ENCODE data around the gene C19orf73.
"Not testable (repeated sequence)": the region's sequence is repeated elsewhere in the genome, so short reads cannot be mapped to it uniquely, and the experiment has no call there.

Gene C19orf73

DNA sequence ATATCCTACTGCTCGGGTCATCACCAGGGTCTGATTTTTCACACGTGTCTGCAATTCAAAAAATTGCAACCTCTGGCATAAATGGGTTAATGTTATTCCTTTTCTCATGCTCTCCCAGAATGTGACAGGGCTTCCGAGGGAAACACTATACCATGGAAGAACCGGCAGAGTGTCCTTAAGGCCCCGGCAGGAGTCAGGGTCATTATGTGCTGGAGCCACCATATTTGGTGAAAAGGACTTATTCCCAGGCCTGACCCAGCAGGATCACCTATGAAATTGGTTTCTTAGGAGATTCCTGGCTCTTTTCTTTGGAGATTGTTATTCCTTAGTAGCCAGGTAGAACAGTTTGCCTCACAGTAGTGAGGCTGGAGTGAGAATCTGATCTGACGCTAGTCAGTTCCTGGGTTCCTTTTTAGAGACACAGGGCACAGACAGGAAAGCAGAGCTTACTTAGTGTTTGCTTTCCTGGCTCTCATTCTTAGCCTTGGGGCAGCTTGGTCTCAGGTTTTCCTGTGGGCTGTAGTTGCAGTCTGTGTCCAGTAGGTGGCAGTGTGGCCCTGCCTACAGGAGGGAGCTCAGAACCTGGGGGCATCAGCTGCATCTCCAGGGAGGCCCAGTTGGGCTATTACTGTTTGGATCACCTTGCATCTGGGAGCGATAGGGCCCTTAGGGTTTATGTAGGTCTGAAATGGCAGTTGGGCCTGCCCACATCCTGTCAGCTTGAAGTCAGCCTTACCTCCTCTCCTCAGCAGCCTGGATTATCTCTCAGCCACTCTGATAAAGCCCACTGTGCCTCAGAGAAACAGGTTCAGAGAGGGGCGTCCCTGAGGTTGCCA lies 21.3 kb downstream of the C19orf73 start:
- DNase-seq: peak; percentile 64

DNA sequence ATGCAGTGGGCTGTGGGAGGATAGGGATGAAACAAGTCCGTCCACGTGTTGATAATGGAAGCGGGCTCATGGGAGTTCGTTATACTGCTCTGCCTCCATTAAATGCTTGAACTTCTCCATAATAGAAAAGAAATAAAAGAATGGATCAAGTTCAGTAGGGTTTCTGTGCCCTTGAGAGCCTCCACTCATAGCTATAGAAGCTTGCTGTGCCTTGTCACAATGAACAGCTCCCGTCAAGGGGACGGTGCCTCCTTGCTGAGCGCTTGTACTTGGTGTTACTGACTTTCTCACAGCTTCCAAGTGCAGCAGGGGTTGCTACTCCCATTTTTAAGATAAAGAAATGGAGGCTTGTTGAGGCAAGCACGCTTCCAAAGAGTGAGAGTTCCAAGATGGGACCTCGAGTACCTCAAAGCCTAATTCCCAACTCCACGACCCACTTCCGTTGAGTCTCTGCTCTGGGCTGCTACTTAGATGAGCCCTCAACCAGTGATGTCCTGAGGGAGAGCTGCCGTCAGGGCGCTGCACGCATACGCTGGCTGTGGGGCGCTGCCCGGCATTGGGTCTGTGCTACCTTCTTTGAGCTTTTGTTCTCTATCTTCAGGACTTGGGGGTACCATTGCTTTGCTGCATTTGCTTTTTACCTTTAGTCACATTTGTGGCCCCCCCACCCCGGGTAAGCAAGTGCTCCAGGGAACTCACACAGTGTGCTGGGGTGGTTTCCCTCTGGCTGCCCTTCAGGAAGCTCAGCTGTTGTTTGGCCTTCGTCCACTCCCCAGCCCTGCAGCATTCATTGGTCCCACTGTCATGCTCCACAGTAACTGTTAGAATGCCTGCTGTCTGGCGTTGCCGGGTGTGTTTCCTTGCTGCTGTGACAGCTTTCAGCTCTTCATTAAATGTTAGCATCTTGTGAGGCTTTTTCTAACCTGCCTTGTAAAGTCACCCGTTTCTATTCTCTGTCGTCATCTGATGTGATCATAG lies 24.1 kb downstream of the C19orf73 start:
- DNase-seq: no peak

- DNase-seq: no peak
Observed at GRCh38 chr19:49092686-49093085, 26.3 kb downstream of the C19orf73 start.

DNA sequence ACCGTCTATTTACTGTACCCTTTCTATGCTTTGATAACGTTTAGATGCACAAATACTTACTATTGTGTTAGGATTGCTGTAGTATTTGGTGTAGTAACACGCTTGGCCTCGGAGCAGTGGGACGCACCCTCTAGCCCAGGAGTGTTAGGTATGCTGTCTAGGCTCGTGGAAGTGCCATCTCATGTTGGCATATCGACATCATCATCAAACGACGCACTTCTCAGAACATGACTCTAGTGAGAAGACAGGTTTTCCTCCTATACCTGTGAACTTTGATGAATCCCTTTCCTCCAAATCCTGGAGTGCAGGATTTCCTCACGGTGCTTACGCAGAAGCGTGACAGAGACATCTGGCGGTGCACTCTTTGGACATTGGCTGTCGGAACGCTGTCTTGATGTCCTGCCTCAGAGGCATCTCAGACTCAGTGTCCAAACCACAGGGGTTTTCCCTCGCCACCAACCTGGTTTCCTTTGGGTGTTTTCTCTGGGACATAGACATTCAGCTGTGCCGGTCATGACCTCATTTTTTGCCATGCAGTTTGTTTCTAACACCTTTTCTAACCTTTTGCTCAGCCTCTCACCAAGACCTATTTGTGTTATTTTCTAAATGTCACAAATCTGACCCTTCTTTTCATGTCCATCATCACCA lies 27.4 kb downstream of the C19orf73 start:
- DNase-seq: no peak

DNA sequence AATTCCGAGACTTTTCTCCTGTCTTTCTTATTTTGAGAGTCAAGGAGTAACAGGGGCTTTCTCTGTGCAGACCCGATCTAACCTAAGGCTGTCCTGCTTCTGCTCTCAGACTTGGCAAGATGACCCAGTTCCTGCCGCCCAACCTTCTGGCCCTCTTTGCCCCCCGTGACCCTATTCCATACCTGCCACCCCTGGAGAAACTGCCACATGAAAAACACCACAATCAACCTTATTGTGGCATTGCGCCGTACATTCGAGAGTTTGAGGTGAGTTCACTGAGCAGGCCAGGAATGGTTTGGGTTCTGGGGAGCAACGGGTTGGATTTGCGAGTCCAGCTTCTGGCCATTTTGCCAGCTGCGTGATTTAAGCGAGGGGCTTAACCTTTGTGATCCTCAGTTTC lies 32.6 kb downstream of the C19orf73 start:
- DNase-seq: no peak

GRCh38 chr19:49085868-49086232 lies 33.1 kb downstream of the C19orf73 start:
- DNase-seq: no peak

GRCh38 chr19:49085020-49085867 lies 33.7 kb downstream of the C19orf73 start, which contains the start of gene SNRNP70:
Gene SNRNP70 (plus strand): TSS chr19:49085451. CDS start chr19:49086415, 964 bp downstream.
- peak; percentile 99 for DNase-seq

- DNase-seq: no peak
Observed at GRCh38 chr19:49084206-49085019, 34.5 kb downstream of the C19orf73 start.

DNA sequence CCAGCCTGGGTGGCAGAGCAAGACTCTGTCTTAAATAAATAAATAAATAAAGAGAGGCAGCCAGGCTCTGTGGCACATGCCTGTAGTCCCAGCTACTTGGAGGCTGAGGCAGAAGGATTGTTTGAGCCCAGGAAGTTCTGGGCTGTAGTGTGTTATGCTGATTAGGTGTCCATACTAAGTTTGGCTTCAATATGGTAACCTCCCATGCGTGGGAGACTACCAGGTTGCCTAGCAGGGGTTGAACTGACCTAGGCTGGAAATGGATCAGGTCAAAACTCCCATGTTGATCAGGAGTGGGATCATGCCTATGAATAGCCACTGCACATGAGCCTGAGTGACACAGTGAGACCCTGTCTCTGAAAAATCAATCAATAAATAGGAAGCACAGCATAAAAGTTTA lies 37.7 kb downstream of the C19orf73 start:
- DNase-seq: no peak

DNA sequence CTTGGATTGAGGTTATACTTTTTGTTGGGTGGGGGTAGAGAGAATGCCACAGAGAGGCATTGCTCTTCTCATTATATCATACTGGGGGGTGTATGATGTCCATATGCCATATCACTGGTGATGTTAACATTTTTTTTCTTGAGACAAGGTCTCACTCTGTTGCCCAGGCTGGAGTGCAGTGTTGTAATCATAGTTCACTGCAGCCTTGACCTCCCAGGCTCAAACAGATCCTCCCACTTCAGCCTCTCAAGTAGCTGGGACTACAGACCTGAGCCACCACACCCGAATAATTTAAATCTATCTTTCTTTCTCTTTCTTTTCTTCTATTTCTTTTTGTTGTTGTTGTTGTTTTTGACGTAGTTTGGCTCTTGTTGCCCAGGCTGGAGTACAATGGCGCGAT lies 38.6 kb downstream of the C19orf73 start:
- no peak for DNase-seq

DNA sequence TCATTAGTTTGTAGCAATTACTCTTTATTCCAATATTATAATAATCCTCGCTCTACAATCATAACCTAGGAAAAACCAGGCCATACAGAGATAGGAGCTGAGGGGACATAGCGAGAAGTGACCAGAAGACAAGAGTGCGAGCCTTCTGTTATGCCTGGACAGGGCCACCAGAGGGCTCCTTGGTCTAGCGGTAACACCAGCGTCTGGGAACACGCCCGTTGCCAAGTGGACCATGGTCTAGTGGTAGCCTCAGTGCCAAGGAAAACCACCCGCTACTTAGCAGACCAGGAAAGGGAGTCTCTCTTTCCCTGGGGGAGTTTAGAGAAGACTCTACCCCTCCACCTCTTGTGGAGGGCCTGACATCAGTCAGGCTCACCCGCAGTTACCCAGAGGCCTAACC lies 44.1 kb downstream of the C19orf73 start:
- DNase-seq: not testable (repeated sequence)

- DNase-seq: no peak
Observed at GRCh38 chr19:49073514-49074378, 45.2 kb downstream of the C19orf73 start.

DNA sequence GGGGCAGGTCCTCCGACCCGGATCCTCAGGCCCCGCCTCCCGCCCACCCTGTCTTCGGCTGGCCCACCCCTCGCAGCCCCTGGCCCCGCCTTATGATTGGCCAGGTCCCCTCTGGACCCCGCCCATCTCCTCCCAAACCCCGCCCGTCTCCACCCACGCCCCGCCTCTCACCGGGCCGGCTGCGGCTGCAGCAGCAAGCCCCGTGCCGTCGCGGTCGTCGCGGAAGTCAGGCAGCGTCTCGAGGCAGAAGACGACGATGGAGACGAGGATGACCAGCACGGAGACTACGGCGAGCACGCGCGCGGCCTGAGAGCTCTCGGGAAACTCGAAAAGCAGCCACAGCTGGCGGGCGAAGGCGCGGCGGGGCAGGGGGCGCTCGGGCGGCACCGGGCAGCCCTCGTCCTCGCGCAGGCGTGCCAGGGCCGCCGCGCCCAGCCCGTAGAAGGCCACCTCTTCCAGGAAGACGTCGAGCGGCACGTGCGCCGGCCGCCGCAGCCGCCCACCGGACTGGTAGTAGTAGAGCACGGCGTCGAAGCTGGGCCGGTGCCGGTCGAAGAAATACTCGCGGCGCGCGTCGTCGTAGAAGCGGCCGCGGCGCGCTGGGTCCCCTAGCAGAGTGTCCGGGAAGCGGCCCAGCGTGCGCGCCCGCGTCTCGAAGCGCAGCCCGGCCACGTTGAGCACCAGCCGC lies 46.9 kb downstream of the C19orf73 start:
- no peak for DNase-seq

DNA sequence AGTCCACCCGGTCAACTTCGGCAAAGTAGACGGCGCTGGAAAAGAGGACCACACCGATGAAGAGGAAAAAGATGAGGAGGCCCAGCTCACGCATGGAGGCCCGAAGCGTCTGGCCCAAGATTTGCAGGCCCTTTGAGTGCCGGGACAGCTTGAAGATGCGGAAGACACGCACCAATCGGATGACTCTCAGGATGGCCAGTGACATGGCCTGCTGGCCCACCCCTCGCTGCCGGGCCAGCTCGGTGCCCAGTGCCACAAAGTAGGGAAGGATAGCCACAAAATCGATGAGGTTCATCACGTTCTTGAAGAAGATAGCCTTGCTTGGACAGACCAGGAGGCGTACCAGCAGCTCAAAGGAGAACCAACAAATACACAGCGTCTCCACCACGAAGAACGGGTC lies 48.5 kb downstream of the C19orf73 start:
- no peak for DNase-seq

GRCh38 chr19:49069026-49069425 lies 49.9 kb downstream of the C19orf73 start:
- no peak for DNase-seq

Data from activated CD4-positive, alpha-beta T cell treated with anti-CD3 and anti-CD28 coated beads for 1 hour (primary cell).